NOMO-1 treated with DMSO at 0.1 percent for 48 hours (cell line): ENCODE results near the gene CLCN4.

Experiments
- DNase-seq: peaks from one replicate; lab custom pipeline; 2025; ENCODE audit not compliant: unreplicated experiment; lab: John Stamatoyannopoulos, UW

Gene CLCN4

GRCh38 chrX:10156199-10157031 is at the start of gene CLCN4:
CLCN4 (plus strand) TSS chrX:10156975; CDS start chrX:10185033, 28,058 bp downstream.
- DNase-seq = peak; percentile 87

- DNase-seq = no peak
Measured at GRCh38 chrX:10107483-10107882, 49.3 kb upstream of the CLCN4 start.

- no peak for DNase-seq
Measured at GRCh38 chrX:10108288-10108687, 48.5 kb upstream of the CLCN4 start.

GRCh38 chrX:10109695-10110094 is 47.1 kb upstream of the CLCN4 start:
- no peak for DNase-seq

GRCh38 chrX:10110316-10110935 is 46.3 kb upstream of the CLCN4 start:
- no peak for DNase-seq

GRCh38 chrX:10110984-10111363 is 45.8 kb upstream of the CLCN4 start:
- DNase-seq = no peak

- no peak for DNase-seq
Measured at GRCh38 chrX:10111364-10112148, 45.2 kb upstream of the CLCN4 start.

GRCh38 chrX:10112510-10112909 is 44.3 kb upstream of the CLCN4 start:
- no peak for DNase-seq

GRCh38 chrX:10115082-10115481 is 41.7 kb upstream of the CLCN4 start:
- DNase-seq = no peak

- no peak for DNase-seq
Measured at GRCh38 chrX:10117301-10117700, 39.5 kb upstream of the CLCN4 start.

GRCh38 chrX:10117864-10118377 is 38.9 kb upstream of the CLCN4 start:
- DNase-seq = peak; percentile 77

GRCh38 chrX:10118530-10118929 is 38.2 kb upstream of the CLCN4 start:
- DNase-seq = no peak

GRCh38 chrX:10119399-10119990 is 37.3 kb upstream of the CLCN4 start:
- peak; percentile 84 for DNase-seq

- DNase-seq = no peak
Measured at GRCh38 chrX:10120331-10120730, 36.4 kb upstream of the CLCN4 start.

- peak; percentile 50 for DNase-seq
Measured at GRCh38 chrX:10120828-10121227, 35.9 kb upstream of the CLCN4 start.

- peak; percentile 93 for DNase-seq
Measured at GRCh38 chrX:10121787-10122186, 35.0 kb upstream of the CLCN4 start.

GRCh38 chrX:10124506-10125247 is 32.1 kb upstream of the CLCN4 start:
- DNase-seq = no peak

GRCh38 chrX:10125248-10125615 is 31.5 kb upstream of the CLCN4 start:
- no peak for DNase-seq

- DNase-seq = no peak
Measured at GRCh38 chrX:10126044-10126443, 30.7 kb upstream of the CLCN4 start.

GRCh38 chrX:10126834-10127233 is 29.9 kb upstream of the CLCN4 start:
- DNase-seq = no peak

GRCh38 chrX:10128386-10128785 is 28.4 kb upstream of the CLCN4 start:
- no peak for DNase-seq
